BJ (cell line): ENCODE data around the gene ANO1. TPM values are rescaled to one million over a fixed set of nuclear protein-coding genes. Genes with fewer than 3 reads are reported as not detected.

Experiments
- CTCF ChIA-PET: fragments of 350-600 bp; formaldehyde crosslinking; extraction: SDS; loops from one replicate; lab custom pipeline; 2021; ENCODE audit warnings: antibody characterized with exemption, inconsistent platforms; lab: Yijun Ruan, JAX
- POLR2A ChIA-PET: fragments of 300-600 bp; sonication (Branson Sonifier 250); formaldehyde crosslinking; extraction: SDS; loops from one replicate; lab custom pipeline; 2021; ENCODE audit warnings: antibody characterized with exemption; lab: Charles Lee
- DNase-seq: peaks from one replicate; pipeline ENCODE4 v3.0.0-alpha.2; 2011; ENCODE audit warnings: low read depth
- H3K27me3 ChIP-seq: 2 replicates; pipeline ENCODE4 v1.6.0; 2011; ENCODE audit warnings: low read length; ENCODE audit not compliant: control insufficient read depth, insufficient read depth
- H3K36me3 ChIP-seq: 2 replicates; pipeline ENCODE4 v1.5.1; 2011; ENCODE audit warnings: low read length; ENCODE audit not compliant: control insufficient read depth, insufficient read depth
- H3K4me3 ChIP-seq: 2 replicates; pipeline ENCODE4 v1.5.1; 2011; ENCODE audit warnings: low read depth, mild to moderate bottlenecking, control low read depth, low read length
- CTCF ChIP-seq: IDR thresholded peaks from 2 replicates; pipeline ENCODE4 v1.5.1; 2011; ENCODE audit warnings: low read depth, mild to moderate bottlenecking, control low read depth, inconsistent platforms, low read length, moderate library complexity; ENCODE audit not compliant: insufficient read depth
- polyA plus RNA-seq: library from polyadenylated mRNA; depleted of rRNA; stranded (reverse); fragments of >200 nt; gene quantifications from 2 replicates; pipeline ENCODE4 v1.2.3, GENCODE V29; 2011

Gene ANO1
- polyA plus RNA-seq, 1 experiment = 0.10 TPM

- H3K36me3 ChIP-seq = no peaks in the 10 kb centered on the region
- ChIA-PET CTCF (no interaction called here), POLR2A (no interaction called here)
- TF ChIP-seq CTCF = no peak
- H3K27me3 ChIP-seq = peaks cover 2% of the 10 kb centered on the region
- H3K4me3 ChIP-seq = no peak overlapping the region
- no peak for DNase-seq
Observed at GRCh38 chr11:70065318-70066135, 12.6 kb upstream of the ANO1 start.

DNA sequence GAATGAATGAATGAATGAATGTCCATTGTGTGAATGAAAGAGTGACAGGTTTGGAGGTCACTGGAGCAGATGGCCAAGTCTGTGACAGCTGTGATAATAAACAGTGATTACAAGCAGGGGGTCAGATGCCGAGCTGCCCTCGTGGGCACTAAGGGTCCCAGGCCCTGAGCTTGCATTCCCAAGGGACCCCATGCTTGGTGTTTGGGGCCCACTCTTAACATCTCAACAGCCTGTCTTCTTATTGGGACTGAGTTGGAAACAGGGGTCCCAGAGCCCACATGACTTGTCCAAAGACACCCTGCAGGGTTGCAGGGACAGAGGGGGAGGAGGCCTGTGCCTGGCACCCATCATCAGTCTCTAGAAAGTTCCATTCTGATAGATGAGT lies 12.0 kb upstream of the ANO1 start:
- no peak for DNase-seq
- ChIA-PET CTCF (no interaction called here), POLR2A (no interaction called here)
- TF ChIP-seq CTCF = no peak
- H3K36me3 ChIP-seq = no peaks in the 10 kb centered on the region
- peaks cover 2% of the 10 kb centered on the region for H3K27me3 ChIP-seq
- no peak overlapping the region for H3K4me3 ChIP-seq

DNA sequence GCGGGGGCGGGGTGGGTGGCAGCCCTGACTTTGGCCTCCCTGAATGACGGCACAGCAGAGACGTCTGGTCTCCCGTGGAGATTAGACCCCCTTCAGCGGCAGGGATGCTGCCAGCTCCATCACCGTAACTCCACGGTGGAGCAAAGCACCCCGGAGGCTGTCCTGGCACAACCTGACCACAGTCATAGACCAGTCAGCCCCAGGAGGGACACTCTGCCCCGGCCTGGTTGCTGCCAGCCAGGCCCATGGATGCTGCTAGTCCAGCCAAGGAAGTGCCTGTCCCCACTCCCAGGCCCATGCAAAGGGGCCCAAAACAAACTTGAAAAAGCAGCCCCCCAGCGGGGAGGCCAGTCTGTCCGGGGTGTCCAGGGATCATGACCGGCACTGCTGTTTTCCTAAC lies 11.5 kb upstream of the ANO1 start:
- POLR2A ChIA-PET = no interaction called here
- Histone ChIP-seq H3K27me3 (peaks cover 2% of the 10 kb centered on the region), H3K36me3 (no peaks in the 10 kb centered on the region), H3K4me3 (no peak overlapping the region)
- CTCF ChIA-PET = no interaction called here
- DNase-seq = no peak
- no peak for TF ChIP-seq CTCF

- Histone ChIP-seq H3K4me3 (no peak overlapping the region), H3K36me3 (no peaks in the 10 kb centered on the region), H3K27me3 (peaks cover 2% of the 10 kb centered on the region)
- DNase-seq = no peak
- no peak for TF ChIP-seq CTCF
- CTCF ChIA-PET = interaction anchor here (1.0 kb wide), 1 partner anchor 9 kb away, joined by 3 read pairs; no protein-coding TSS in a partner anchor
- POLR2A ChIA-PET = no interaction called here
Observed at GRCh38 chr11:70067036-70067435, 11.1 kb upstream of the ANO1 start.

GRCh38 chr11:70067591-70068341 lies 10.4 kb upstream of the ANO1 start:
- Histone ChIP-seq H3K27me3 (peaks cover 2% of the 10 kb centered on the region), H3K36me3 (no peaks in the 10 kb centered on the region), H3K4me3 (no peak overlapping the region)
- ChIA-PET POLR2A (no interaction called here), CTCF (interaction anchor here (1.0 kb wide), 1 partner anchor 9 kb away, joined by 3 read pairs; no protein-coding TSS in a partner anchor)
- no peak for TF ChIP-seq CTCF
- no peak for DNase-seq
